Stimulated activated CD4-positive, alpha-beta T cell treated with anti-CD3 and anti-CD28 coated beads, Interleukin-12 subunit alpha, Interleukin-12 subunit beta, amount 100 ng/mL, for 4 hours (primary cell): Measurements from ENCODE around the gene TEPSIN.

Experiments used
- DNase-seq: peaks from one replicate; pipeline ENCODE4 v3.0.0-alpha.2; 2020

The TEPSIN gene, protein sequence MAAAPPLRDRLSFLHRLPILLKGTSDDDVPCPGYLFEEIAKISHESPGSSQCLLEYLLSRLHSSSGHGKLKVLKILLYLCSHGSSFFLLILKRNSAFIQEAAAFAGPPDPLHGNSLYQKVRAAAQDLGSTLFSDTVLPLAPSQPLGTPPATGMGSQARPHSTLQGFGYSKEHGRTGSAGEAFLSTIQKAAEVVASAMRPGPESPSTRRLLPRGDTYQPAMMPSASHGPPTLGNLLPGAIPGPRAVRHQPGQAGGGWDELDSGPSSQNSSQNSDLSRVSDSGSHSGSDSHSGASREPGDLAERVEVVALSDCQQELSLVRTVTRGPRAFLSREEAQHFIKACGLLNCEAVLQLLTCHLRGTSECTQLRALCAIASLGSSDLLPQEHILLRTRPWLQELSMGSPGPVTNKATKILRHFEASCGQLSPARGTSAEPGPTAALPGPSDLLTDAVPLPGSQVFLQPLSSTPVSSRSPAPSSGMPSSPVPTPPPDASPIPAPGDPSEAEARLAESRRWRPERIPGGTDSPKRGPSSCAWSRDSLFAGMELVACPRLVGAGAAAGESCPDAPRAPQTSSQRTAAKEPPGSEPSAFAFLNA

DNA sequence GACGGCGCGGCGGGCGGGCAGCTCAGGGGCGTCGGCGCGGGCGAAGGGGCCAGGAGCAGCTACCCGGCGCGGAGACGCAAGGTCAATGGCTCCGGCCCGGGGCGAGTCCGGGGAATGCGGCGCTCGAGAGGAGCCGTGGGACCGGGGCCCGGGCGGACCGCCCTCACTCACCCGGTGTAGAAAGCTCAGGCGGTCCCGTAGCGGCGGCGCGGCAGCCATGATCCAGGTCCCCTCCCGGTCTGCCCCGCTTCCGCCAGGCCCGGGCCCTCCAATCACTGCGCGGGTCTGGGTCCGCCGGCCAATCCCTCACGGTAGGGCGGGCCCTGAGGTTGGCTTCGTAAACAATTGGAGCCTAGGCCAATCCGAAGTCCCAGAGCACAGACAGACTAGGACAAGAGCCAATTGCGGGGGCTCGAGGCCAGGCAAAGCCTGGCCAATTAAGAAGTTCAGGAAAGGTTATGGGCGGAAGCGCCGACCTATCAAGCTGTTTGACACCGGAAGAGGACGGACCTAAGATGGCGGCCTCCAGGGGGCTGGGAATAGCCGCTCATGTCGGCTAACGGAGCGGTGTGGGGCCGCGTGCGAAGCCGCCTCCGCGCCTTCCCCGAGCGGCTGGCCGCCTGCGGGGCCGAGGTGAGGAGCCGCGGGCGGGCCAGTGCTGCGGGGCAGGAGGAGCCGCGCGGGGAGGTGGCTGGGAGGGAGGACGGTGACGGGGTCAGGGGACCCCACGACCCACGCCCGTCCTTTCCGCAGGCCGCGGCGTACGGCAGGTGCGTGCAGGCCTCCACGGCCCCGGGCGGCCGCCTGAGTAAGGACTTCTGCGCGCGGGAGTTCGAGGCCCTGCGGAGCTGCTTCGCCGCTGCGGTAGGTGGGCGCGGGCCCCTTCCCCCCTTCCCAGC, at the start of gene TEPSIN, which contains the start of gene NDUFAF8:
TSS of gene TEPSIN (minus strand) at position 241 of the 899 bp plus-strand sequence. CDS start at position 219, 22 bp downstream.
TSS of gene NDUFAF8 (plus strand) at position 504 of the 899 bp plus-strand sequence. CDS start at position 550, 46 bp downstream.
- DNase-seq: peak; percentile 91

DNA sequence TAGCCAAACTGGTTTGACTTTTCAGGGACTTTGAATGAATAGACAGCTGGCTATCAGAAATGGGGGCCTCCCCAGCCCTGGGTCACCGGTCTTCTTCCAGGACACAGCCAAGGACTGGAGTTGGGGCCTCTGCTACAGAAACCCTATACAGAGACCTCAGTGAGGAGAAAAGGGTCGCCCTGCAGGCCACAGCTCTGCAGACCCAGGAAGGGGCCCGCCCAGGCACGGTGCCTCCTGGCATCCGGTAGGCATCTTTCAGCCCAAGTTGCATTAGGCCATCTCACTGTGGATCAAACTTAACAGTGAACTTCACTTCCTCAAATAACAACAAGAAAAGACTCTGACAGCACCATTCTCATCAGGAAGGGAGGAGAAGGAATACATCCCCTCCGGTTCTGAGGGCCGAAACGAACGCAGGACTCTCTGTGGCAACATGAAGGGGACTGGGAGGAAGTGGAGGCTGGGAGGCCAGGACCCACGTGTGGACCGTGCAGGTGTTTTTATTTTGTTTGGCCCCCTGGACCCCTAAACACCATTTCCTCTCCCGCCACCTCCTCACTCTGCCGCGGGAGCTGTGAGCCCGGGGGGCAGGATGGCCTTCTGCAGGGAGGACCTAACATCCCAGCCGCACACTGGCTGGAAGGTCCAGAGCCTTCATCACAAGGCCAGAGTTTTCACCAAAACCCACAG, 49.0 kb upstream of the TEPSIN start:
- DNase-seq: no peak

DNA sequence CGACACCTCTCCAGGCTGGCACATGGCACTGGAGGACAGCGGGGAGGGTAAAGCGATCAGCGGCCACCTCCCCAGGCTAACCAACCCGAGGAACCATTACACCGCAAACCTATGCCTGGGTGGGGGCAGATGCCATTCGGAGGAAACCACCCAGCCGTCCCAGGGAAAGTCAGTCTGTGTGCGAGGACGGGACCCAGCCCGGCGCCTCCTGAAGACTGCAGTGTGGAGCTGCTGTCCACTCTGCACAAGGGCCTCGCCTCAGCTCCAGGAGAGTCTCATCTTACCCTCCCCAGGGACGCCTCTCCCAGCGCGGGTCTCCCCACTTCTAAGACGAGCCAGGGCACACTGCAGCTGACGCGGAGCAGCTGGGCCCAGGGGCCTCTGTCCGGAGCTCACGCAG, 48.3 kb upstream of the TEPSIN start:
- DNase-seq: no peak

DNA sequence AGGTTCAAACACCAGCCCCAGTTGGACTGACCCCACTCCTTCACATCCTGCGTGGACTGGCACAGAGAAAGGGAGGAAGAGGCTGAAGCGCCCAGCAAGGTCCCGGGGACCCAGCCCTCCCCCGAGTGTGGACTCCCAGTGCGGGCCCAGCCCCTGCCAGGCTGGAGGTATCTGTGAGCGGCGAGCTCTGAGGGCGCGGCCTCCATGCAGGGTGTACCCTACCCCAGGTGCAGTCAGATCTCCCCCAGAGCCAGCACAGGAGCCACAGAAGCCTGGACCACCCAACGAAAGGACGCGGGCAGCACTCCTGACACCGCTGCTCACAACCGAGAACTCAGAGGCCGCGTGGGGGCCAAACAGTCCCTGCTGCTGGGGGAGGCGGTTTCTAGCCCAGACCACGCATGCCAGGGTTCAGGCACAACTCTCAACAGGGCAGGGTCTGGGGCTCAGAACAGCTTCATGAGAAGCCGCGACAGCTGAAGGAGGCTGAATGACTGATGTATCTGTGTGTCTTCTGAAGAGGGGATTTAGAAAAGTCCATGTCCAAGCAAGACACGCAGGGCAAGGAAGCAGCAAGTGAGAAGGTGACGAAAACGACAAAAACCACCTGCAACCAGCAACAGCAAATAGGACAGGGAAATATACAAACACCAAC, 47.8 kb upstream of the TEPSIN start:
- DNase-seq: no peak

DNA sequence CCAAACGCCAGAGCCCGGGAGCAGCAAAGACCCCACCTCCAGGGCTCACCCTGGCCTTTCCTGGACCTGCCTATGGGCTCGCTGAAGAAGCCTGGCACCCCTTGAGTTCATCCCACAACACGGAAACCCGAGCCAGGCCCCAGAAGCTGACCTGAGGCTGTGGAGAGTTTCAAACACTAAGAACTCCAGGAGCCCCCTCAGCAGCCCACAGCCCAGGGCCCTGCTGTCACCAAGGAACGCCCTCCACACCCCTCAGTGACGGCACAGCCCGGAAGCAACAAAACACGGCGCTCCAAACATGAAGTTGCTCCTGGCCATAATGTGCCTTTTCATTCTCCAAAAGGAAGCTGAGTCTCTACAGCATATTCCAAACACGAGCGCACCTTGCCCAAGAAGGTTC, 47.0 kb upstream of the TEPSIN start:
- no peak for DNase-seq

DNA sequence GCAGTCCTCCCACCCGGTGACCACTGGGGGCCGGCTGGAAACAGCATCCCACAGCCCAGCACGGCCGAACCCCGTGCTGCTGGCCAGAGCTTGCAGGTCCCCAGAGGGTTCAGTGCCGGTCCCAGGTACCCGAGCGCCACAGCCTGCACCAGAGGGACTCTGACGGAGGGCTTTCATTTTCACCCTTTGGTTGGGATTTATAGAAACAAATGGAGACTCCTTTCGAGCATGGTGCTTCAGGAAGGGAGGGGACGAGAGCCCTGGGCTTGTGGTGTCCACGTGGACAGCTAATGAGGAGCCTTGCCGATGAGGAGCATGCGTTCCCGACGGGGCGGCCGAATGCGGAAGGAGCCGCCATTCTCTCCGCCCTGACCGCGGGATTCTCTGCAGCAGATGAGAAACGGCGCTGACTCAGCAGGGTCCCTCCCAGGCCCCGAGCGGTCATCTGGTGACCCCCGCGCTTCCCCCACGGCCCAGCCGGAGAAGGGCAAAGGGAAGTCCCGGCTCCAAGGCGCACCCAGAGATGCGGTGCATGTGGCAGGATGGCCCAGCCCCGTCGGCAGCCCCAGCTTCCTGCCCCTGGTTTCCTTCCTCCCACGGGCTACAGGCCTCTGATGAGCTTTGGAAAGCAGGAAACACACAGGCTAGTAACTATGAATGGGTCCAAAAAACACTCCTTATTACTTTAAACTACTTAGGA, 46.5 kb upstream of the TEPSIN start:
- peak; percentile 62 for DNase-seq

DNA sequence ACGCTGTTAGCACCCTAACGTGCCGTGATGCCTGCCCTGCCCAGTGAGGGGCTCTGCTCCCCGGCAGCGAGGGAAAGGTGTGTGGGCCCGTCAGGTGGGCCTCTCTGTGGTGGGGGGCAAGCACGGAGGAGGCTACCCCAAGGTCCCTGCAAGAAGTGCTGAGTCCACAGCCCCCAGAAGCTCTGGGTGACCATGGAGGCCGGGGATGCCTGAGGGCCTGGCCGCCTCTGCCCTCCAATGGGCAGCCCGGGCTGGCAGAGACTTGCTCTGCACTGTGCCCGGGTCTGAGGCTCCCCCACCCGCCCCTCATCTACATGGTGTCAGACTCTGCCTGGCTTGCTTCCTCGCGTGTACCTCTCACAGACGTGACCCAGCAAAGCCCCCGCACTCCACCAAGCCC, 44.0 kb upstream of the TEPSIN start:
- DNase-seq: no peak

DNA sequence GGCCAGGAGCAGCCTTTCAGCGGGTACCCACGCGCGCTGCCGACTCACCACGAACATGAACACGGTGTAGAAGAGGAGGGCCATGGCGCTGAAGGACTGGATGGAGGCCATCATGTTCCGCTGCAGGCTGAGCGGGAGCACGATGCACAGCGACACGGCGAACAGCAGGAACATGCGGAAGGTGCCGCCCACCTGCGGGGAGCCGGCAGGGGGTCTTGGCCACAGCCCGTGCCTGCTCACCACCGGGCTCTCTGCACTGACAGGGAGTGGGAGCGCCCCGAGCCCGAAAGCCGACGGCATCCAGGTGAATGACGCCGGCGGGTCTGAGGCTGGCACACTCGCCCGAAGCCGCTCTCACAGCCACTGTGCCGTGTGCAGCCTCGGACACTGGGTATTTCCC, 43.3 kb upstream of the TEPSIN start:
- DNase-seq: no peak

DNA sequence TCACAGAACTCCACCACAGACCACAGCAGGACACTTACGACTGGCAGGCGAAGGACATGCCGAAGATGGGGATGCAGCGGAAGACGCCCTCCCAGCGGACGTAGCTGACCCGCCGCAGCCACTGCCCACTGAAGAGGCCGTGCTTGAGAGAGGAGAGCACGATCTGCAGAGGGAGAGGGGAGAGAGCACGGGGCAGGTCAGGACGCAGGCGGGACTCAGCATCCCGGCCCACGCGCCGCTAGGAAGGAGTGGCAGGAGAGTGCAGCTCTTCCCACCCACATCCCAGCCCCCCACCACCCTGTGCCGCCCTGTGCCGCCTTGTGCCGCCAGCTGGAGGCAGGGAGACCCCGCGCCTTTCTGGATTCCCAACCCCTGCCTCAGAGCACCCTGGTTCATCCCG, 41.7 kb upstream of the TEPSIN start:
- DNase-seq: no peak

DNA sequence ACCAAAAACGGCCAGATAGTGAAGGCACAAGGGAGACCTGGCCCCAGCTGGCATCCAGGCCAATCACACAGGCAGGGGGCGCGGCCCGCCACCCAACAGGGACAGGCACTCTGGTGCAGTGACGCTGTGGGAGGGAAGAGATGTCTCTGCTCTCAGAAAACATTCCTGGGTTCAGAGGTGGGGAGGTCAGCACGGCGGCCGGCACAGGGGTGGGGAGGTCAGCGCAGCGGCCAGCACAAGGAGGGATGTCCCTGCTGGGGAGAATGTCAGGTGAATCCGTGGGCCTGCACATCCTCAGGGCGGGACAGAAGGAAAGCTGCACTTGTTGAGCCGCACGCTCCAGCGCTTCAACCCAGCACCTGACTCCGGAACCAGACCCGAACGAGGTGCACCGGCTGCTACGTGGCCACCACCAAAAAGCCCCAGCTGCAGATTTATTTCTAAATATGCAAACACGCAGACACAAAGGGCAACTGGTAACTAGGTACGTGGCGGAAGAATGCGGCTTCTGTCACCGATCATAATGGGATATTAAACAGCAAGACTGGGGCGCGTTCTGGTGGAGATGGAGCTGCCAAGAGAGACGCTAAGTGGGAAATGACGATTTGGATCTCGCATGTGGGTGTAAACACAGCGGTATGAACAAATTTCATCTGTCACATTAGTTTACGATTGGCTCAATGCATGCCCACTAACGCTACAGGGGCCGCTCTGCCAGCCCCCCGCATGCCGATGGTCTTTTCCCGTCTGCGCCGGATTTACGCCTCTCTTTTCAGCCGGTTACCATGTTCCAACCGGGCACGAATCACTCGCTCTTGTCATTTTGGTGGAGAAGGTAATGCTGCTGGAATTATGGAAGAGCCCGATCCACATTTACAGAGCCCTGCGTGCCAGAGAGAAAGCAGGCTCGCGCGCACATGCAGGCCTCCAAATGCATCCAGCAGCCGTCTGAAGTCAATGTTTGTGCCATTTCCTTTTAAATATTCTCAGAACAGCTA, 40.7 kb upstream of the TEPSIN start:
- DNase-seq: no peak

DNA sequence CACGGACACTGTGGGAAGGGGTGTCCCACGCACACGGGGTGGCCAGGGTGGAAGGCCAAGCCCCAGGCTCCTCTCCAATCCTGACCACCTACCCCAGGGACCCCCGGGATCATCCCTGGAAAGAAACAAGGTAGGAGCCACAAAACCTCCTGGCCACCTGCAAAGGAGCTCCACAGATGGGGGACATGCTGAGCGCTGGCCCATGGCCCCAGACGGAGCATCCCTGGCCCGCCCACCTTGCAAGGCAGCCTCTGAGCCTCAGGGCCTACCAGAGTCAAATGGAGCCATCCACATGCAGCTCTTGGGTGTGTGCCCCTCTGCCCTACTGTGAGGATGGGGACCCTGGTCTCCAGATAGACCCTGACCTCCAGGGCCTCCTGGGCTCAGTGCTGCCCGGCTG, 40.0 kb upstream of the TEPSIN start:
- DNase-seq: no peak

DNA sequence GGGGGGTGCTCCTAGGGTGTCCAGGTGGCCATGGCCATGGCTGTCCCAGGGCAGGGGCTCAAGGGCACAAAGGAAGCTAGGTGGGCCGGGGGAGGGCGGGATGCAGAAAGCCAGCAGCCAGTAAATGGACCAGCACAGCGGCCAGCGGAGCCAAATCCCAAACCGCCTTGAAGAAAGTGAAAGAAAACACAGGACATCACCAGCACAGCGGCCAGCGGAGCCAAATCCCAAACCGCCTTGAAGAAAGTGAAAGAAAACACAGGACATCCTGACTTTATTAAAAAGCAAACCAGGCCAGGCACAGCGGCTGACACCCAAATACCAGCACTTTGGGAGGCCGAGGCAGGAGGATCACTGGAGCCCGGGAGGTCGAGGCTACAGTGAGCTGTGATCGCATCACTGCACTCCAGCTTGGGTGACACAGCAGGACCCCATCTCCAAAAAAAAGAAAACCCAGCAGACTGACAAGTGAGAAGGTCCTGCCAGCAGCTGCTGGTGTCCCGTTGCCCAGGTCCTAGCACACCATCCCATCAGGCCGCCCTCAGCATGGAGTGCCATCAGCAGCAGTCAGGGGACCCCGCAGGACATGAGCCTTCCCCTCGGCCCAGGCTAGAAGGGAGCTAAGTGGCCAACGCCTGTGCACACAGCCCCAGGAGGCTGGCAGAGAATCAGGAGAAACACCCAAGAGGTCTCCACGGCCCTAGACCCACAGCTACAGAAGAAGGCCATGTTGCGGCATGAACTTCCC, 39.3 kb upstream of the TEPSIN start:
- no peak for DNase-seq

DNA sequence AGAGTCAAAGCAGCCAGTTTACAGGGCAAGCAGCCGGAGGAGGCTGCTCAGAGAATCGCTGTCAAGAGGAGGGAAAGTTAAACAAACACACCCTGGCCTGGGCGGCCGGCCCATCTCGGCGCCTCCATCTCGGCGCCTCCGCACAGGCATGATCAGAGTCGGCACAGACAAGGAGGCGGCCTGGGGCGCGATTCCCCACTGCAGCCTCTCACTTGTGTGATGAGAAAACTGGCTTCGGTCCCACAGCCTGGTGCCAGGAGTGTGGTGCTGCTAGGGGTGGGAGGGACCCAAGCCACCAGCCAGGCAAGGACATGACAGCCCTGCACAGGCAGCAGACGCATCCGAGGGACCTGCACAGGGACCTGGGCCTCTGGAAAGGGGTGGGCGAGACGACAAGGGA, 38.6 kb upstream of the TEPSIN start:
- no peak for DNase-seq

DNA sequence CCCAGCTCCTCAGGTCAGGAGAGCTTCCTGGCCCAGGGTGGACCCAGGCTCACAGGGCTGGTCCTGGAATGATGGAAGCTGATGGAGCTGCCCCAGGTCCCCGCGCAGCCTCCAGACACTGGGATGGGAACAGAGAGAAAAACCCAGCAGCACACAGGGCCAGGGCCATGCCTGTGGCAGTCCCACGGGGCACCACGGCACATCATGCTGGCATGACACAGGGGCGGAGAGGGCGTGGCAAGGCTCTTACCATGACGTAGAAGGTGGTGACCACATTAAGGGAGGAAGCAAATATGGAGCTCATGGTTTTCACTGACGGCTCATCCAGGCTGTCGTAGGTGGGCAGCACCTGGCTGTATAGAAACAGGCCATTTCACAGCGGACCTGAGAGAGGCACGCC, 37.9 kb upstream of the TEPSIN start:
- DNase-seq: no peak

DNA sequence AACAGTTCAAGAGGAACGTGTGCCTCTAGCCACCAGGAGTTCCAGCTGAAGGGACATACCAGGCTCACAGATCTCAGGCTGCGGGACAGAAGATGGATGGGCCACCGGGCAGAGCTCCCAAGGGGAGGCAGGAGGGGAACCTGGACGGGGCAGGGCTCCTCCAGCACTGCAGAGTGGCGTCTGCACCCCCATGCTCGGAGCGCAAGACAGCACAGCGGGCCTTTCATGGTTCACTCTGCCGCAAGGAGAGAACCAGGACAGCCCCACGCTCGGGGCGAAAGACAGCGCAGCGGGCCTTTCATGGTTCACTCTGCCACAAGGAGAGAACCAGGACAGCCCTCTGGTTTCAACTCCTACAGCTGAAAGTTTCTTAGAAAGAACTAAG, 35.6 kb upstream of the TEPSIN start:
- DNase-seq: no peak

DNA sequence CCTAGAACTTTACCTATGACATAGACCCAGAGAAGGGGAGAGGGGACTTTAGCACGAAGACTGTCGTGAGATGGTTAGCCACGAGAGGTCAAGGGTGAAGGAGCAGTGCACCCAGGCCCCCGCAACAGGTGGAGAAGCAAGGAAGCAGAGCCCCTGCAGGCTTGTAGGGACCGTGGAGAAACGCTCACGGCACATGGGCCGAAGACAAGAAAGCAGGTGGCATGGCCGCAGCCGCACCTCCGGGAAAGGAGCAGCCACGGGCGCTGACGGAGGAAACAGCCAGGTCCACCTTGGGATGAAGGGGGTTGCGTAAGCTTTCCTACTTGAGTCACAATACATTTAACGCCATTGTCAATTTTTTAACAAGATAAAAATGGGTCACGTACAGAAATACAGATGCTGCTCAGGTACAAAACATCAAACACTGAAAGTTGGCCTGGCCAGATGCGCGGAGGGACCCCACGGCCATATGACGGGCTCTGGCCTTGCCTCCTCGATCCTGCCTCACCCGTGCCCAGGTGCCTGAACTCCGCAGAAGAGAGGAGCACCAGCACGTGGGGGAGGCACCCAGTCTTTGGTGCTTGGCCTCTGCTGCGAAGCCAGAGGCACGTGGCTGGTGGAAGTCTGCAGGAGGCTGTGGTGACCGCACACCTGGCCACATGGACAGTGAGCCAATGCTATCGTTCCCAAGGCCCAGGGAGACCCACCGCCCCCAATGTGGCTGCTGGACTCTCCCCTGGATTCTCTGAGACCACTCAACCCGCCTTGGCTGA, 35.0 kb upstream of the TEPSIN start:
- DNase-seq: no peak

DNA sequence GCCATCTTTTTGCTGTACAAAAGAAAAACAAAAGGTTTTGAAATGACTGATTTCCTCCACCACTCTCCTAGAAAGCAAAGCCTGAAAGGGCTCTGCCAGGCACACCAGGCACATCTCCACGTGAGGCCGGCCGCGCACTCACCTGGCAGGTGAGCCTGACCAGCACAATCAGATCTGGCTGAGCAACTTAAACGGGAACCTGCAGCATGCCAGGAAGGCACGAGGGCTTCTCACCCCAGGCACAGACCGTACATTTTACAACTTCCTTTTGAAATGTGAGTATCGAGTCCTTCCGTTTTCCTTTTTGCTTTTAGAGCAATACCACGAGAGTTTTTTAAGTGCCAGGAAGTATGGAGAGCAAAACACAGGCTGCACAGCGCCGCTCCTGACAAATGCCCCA, 33.8 kb upstream of the TEPSIN start:
- no peak for DNase-seq

DNA sequence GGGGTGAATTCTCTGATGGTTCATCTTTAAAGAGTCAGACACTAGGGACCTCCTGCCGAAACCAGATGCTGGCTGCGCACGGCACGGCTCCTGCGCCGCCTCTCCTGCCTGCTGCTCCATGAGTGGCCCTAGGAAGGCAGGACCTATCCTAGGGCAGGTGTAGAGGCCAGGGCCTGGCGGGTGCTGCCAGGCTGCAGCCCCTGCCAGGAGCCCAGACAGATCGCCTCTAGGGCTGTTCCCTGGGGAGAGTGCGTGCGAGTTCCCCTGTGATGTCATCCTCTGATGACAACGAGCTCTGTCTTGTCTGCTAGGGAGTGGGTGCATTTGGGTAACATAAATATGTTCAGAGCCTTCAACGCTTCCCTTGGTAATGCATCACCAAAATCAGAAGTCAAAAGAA, 32.4 kb upstream of the TEPSIN start:
- DNase-seq: no peak

DNA sequence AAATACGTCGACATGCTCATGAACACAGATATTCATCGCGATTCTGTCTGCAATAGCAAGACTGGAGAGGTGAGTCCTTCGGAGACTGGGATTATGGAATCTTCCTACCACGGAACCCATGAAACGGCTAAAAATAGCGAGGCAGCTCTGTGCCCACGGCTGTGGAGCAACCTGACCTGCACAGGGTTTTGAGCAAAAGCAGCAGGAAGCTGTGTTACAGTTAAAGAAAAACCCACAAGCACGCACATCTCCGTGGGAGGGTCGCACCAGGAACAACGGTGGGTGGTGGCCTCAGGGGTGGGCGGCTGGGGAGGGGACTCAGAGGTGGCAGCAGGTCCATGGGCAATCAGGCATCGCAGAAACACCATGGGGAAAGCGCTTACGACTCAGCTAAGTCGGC, 31.4 kb upstream of the TEPSIN start:
- DNase-seq: no peak
